Lower leg skin (tissue), 3 donors: Measurements from ENCODE around the gene KCNT2.

Experiments
- CTCF ChIP-seq, 3 donors: fragments of 450-650 bp; IDR thresholded peaks; one replicate each; pipeline ENCODE4 v1.5.1; 2016; ENCODE audit warnings: antibody characterized with exemption in 3 of 3, mild to moderate bottlenecking in 3 of 3, moderate library complexity in 2 of 3
- POLR2A ChIP-seq, 2 donors: fragments of 450-650 bp; IDR thresholded peaks; one replicate each; pipeline ENCODE4 v1.6.1; 2016 to 2017; ENCODE audit warnings: antibody characterized with exemption in 2 of 2, mild to moderate bottlenecking in 1 of 2, moderate library complexity in 1 of 2

GRCh38 chr1:196594700-196595099 is 13.5 kb downstream of the KCNT2 start:
- TF ChIP-seq CTCF (IDR thresholded peaks at IDR 0.05) (no peak), POLR2A (IDR thresholded peaks at IDR 0.05) (no peak)
